Suprapubic skin (tissue), 4 donors: ENCODE data around the gene PARL. TPM values are rescaled to one million over a fixed set of nuclear protein-coding genes. Genes with fewer than 3 reads are reported as not detected.

Experiments used
- DNase-seq, 2 donors: peaks; one replicate each; pipeline ENCODE4 v3.0.0-alpha.2; 2019; ENCODE audit warnings: low spot score in 2 of 2
- H3K27ac ChIP-seq: fragments of 200-600 bp; sonication (generic); one replicate; pipeline ENCODE4 v1.5.1; 2019
- H3K27me3 ChIP-seq: fragments of 200-600 bp; sonication (generic); one replicate; pipeline ENCODE4 v1.5.1; 2019
- H3K36me3 ChIP-seq: fragments of 200-600 bp; sonication (generic); one replicate; pipeline ENCODE4 v1.5.1; 2019
- H3K4me1 ChIP-seq: fragments of 200-600 bp; sonication (generic); one replicate; pipeline ENCODE4 v1.5.1; 2019
- H3K4me3 ChIP-seq: fragments of 200-600 bp; sonication (generic); one replicate; pipeline ENCODE4 v1.5.1; 2019; ENCODE audit warnings: mild to moderate bottlenecking
- H3K9me3 ChIP-seq: fragments of 200-600 bp; sonication (generic); one replicate; pipeline ENCODE4 v1.5.1; 2019
- CTCF ChIP-seq, 2 donors: fragments of 200-600 bp in 1 of 2; fragments of 450-650 bp in 1 of 2; sonication (generic) in 1 of 2; IDR thresholded peaks; one replicate each; pipeline ENCODE4 v1.5.1; 2016 to 2019; ENCODE audit warnings: antibody characterized with exemption in 2 of 2, mild to moderate bottlenecking in 1 of 2, moderate library complexity in 1 of 2
- EP300 ChIP-seq: sonication (generic); formaldehyde crosslinking; IDR thresholded peaks from one replicate; pipeline ENCODE4 v1.6.1; 2017; ENCODE audit warnings: antibody characterized with exemption
- POLR2A ChIP-seq, 2 donors: fragments of 450-650 bp; IDR thresholded peaks; one replicate each; pipeline ENCODE4 v1.6.1; 2017; ENCODE audit warnings: antibody characterized with exemption in 2 of 2, mild to moderate bottlenecking in 2 of 2, moderate library complexity in 2 of 2
- POLR2AphosphoS5 ChIP-seq, 3 donors: sonication (generic); formaldehyde crosslinking; IDR thresholded peaks; one replicate each; pipeline ENCODE4 v1.6.1; 2017; ENCODE audit warnings: antibody characterized with exemption in 3 of 3
- WGBS: methylation state at CpG from one replicate; pipeline ENCODE4 v1.1.5; 2018; 5-methylcytosine and 5-hydroxymethylcytosine counted together
- total RNA-seq, 4 donors: library from RNA; depleted of rRNA; stranded (reverse); fragments of >200 nt; gene quantifications; one replicate each; pipeline ENCODE4 v1.1.0, GENCODE V29; 2016

PARL gene
- total RNA-seq, 4 donors from 2014 or later = 26.5 to 41.3 (median 32.9) TPM

DNA sequence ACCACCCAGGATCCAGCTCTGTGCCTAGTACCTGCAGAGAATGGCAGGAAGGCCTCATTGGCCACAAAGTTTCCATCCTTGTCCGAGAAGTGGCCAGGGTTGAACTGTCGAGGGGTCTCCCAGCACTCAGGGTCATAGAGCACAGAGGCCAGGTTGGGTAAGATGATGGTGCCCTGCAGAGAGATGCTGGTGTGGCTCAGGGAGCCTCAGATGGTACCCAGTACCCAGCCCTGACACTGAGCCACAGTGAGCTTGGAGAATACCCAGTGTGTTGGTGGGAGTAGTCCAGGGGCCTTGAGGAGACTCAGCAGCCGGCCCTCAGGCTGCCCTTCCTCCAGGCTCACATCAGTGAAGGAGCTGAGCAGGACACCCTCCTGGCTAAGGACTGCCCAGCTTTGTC, 11.5 kb upstream of the PARL start:
- Histone ChIP-seq H3K9me3 (no peaks in the 10 kb centered on the region), H3K27ac (no peak overlapping the region), H3K4me1 (no peaks in the 10 kb centered on the region), H3K27me3 (peaks cover 7% of the 10 kb centered on the region), H3K4me3 (no peak overlapping the region), H3K36me3 (no peaks in the 10 kb centered on the region)
- TF ChIP-seq CTCF (IDR thresholded peaks at IDR 0.05) (no peak), POLR2A (IDR thresholded peaks at IDR 0.05) (no peak), POLR2AphosphoS5 (IDR thresholded peaks at IDR 0.05) (no peak), EP300 (no peak)
- DNase-seq = no peak
- WGBS = 100% methylated on average over 1 of the region's 3 CpGs

DNA sequence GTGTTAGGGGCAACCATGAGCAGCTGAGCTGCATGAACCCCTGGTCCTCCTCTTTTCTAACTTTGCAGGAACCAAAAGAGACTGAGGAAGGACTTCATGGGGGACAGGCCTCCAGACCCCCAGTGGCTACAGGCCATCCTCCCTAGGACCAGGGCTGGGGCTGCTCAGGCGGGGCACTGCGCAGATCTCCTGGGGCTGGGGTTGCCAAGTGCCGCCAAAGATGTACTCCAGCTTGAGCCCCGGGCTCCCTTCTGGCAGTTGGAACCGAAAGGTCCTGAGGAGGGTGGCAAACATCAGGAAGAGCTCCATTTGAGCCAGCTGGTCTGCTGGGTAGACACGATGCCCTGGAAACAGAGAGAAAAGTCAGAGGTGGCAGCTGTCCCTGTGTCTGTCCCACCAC, 11.1 kb upstream of the PARL start:
- WGBS = 84% methylated on average over 6 of the region's 6 CpGs
- Histone ChIP-seq H3K27me3 (peaks cover 7% of the 10 kb centered on the region), H3K9me3 (no peaks in the 10 kb centered on the region), H3K36me3 (no peaks in the 10 kb centered on the region), H3K27ac (no peak overlapping the region), H3K4me1 (no peaks in the 10 kb centered on the region), H3K4me3 (no peak overlapping the region)
- DNase-seq = no peak
- TF ChIP-seq POLR2AphosphoS5 (IDR thresholded peaks at IDR 0.05) (no peak), EP300 (no peak), CTCF (IDR thresholded peaks at IDR 0.05) (no peak), POLR2A (IDR thresholded peaks at IDR 0.05) (no peak)

GRCh38 chr3:183895296-183895695, 10.6 kb upstream of the PARL start:
- Histone ChIP-seq H3K27me3 (peaks cover 7% of the 10 kb centered on the region), H3K27ac (no peak overlapping the region), H3K9me3 (no peaks in the 10 kb centered on the region), H3K4me3 (no peak overlapping the region), H3K36me3 (no peaks in the 10 kb centered on the region), H3K4me1 (no peaks in the 10 kb centered on the region)
- DNase-seq = no peak
- WGBS = 15% methylated on average over 5 of the region's 5 CpGs
- TF ChIP-seq CTCF (IDR thresholded peaks at IDR 0.05) = peak; percentile 62 to 73
- no peak for TF ChIP-seq EP300
- TF ChIP-seq POLR2AphosphoS5 (IDR thresholded peaks at IDR 0.05) = no peak
- no peak for TF ChIP-seq POLR2A (IDR thresholded peaks at IDR 0.05)

DNA sequence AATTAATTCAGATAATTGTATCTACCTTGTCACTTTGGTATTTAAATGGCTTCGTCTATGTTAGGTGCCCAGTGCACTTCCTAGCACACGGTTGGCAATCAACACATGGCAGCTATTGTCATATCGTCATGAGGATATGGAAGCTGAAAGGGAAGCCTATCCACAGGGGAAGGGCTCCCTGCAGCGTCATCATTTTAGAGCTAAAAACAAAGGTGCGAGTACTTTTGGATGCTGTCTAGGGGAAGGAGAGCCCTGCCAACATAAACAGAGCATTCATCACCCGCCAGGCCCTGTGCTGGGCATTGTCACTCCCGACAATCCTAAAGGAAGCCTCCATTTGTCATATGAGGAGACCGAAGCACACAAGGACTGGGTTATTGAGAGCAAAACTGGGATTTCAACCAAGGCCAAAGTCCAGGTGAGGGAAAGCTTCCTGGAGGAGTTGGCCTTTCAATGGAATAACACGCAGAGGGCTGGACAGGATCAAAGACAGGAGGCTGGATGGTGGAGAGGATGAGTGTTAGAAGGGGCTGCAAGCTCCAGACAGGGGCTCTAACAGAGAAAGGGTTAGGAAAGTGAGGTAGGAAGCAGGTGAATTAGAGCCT, 8.0 kb upstream of the PARL start:
- Histone ChIP-seq H3K4me3 (no peak overlapping the region), H3K27me3 (peaks cover 2% of the 10 kb centered on the region), H3K4me1 (no peaks in the 10 kb centered on the region), H3K9me3 (no peaks in the 10 kb centered on the region), H3K27ac (no peak overlapping the region), H3K36me3 (no peaks in the 10 kb centered on the region)
- no peak for TF ChIP-seq CTCF (IDR thresholded peaks at IDR 0.05)
- no peak for TF ChIP-seq POLR2AphosphoS5 (IDR thresholded peaks at IDR 0.05)
- TF ChIP-seq EP300 = no peak
- TF ChIP-seq POLR2A (IDR thresholded peaks at IDR 0.05) = no peak
- DNase-seq = no peak
- 65% methylated on average over 9 of the region's 9 CpGs for WGBS

- Histone ChIP-seq H3K9me3 (no peaks in the 10 kb centered on the region), H3K27me3 (no peaks in the 10 kb centered on the region), H3K4me1 (peaks cover 34% of the 10 kb centered on the region), H3K4me3 (no peak overlapping the region), H3K27ac (no peak overlapping the region), H3K36me3 (peaks cover 3% of the 10 kb centered on the region)
- no peak for TF ChIP-seq EP300
- no peak for TF ChIP-seq CTCF (IDR thresholded peaks at IDR 0.05)
- no peak for TF ChIP-seq POLR2AphosphoS5 (IDR thresholded peaks at IDR 0.05)
- TF ChIP-seq POLR2A (IDR thresholded peaks at IDR 0.05) = no peak
- WGBS = 95% methylated on average over 10 of the region's 10 CpGs
- DNase-seq = no peak
Measured at GRCh38 chr3:183885766-183886165, 1.1 kb upstream of the PARL start.
